ENCODE results near the gene PBOV1.
"Not testable (repeated sequence)": the region's sequence is repeated elsewhere in the genome, so short reads cannot be mapped to it uniquely, and the experiment has no call there.

The PBOV1 gene

DNA sequence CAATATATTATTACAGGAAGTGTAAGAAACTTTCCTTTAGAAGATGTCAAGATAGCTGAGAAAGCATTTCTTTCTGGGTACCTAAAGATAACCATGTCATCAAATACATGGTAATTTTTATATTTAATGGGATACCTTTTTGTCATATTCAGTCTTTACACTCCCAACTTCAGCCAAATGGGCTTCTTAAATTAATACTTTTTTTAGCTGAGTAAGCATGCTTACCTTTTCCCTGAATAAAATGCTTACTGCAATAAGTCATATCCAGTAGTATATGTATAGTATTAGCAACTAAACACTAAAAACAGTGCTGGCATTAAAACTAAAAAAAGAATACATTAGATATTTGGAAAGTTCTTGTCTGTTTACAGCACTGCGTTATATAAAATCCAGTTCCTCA, 17.4 kb upstream of the PBOV1 start:
- DNase-seq, result no peak

DNA sequence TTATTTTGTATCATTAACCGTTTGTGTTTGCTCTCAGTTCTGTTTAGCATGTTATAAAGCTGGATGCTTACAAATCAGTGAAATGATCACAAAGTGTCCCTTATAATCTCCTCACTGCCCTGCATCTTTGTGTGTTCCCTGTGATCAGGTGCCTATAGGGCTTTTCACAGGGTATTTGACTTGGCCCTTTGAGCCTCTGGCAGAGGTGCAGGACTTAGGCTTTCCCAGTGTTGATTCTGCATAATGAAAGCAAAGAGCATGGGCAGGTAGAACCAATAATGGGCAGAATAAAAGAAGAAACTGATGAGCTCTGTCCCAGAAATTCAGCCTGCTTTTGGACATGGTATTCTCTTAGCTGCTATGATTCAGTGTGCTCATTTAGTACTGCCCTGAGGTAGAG, 16.9 kb upstream of the PBOV1 start:
- DNase-seq, result no peak

DNA sequence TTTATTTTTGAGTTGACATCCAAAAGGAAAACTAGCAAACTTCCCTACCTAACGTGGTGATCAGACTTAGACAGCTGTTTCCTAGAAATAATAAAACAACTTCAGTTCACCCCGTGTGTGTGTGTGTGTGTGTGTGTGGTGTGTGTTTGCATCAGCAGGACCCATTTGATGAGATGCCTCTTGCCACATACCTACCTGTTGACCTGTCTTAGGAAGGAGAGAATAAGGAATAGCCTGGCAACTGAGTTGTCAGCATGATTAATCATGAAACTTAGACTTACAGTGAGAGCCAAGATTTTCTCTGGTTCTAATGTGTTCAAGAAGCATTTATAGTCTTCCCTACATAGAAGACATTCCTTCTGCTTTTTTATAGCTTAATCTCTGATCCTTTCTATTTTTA, 16.1 kb upstream of the PBOV1 start:
- no peak for DNase-seq

DNA sequence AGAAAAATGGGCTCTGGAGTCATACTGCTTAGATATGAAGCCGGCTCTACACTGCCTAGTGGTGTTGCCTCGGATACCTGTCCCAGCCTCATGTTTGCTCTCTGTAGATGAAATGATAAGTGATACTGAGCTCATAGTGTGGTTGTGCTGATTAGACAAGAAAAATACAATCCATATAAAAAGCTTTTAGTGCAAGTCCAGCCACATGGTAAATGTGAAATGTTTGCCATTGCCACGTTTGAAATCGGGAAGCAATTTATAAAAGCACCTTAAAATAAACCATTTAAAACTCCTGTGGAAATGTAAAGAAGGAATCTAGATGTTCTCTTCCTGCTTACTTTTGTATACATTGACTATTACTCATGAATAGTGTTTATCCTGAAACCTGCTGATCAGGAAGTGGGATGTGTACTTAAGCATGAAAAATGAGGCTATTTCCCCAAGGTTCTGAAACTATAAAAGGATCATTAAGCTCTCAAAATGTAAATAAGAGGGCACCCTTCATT, 13.1 kb upstream of the PBOV1 start:
- no peak for DNase-seq

DNA sequence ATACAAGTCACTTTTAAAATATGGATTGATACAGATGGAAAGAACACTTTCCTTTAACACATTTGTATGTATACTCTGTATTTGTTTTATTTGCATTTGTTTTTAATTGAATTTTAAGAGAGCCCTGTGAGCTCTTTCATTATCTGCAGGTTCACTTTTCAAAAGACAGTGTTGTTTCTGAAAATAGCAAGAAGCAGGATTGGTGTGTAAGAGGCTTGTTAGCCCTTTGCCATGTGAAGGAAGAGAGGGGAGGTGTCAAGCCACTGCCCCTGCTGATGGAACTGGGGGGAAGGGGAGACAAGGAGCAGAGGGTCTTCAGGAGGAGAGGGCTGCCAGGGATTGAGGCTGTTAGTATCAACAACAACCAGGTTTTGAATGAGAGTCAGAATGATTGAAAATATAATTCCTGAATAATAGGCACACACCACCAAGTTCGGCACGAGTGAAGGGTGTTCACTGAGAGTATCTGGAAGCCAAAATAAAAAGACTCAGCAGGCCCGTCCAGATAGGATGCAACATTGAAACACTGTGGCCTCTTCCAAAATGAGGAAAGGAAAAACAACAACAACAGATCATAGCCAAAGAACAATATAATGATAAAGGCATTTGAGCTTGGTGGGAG, 12.6 kb upstream of the PBOV1 start:
- DNase-seq, result no peak

DNA sequence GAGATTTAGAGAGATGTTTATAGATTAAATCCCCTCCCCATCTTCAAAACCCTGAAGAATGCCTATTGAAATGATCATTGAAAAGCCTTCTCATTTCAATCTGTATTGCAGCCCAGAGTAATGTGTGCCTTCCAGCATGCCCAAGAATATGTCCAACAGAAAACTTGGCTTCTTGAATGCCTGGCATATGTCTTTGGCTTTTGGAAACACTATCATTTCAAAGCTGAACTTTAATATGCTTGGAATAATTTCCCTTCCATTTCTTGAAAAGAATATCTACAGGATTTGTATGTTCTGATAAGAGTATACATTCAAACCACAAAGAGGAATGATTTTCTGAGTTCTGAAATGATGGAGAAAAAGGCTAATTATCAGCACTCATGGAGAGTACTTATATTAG, 11.9 kb upstream of the PBOV1 start:
- no peak for DNase-seq

DNA sequence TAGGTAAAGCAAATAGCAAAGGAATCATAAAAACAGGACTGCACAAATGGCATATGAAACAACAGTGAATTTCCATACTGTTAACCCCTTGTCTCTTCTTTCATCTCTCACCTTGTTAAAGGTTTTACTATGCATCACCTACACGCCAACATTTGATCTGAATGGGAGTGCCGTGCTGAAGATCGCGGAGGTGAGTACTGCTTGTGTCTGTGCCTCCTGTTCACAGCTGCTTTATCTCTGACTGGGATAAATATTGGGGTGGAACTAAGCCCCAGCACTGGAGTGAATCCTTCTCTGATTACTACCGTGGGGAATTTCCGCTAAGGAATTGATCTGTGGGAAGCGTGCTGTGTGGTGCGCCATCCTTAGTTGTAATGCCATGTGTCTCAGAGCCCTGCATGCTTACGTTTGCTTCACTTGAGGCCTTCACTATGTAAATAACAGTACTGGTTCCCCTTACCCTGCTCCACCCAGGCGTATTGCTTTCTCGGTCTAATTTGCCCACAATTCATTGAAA, 11.4 kb upstream of the PBOV1 start:
- no peak for DNase-seq

DNA sequence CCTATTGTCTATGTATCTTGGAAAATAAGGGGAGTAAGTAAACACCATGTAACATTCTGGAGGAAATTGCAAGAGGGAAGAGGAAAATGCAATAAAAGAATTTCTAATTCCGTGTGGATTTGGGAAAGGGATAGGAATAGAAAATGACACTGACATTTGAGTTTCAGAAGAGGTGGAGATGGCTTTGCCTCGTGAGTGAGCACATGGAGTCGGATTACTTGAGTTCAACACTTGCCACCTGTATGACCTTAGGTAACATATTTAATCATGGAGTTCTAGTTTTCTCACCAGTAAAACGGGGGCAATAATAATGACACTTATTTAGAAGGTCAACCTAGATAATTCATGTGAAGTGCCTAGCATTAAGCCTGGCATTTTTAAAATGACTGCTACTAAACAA, 10.8 kb upstream of the PBOV1 start:
- DNase-seq, result no peak

DNA sequence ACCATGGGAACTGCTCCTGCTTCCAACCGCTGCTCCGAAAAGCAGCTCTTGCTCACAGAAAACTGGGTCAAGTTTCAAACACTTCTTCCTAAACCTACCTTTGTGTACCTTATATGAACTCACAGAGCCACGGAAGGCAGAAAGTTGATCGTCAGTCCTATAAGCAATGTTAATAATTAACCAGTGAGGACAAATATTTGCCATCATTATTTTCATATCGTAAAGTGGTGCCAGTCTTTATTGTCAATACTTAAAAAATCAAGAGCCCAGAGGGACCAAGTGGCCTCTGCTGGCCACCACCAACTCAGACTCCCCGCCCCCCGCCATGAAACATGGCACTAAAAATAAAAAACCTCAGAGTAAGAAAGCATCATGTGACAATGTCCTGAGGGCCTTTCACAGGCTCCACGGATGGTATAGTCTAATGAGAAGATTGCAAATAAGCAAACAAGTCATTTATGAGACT, 9.1 kb upstream of the PBOV1 start:
- no peak for DNase-seq

DNA sequence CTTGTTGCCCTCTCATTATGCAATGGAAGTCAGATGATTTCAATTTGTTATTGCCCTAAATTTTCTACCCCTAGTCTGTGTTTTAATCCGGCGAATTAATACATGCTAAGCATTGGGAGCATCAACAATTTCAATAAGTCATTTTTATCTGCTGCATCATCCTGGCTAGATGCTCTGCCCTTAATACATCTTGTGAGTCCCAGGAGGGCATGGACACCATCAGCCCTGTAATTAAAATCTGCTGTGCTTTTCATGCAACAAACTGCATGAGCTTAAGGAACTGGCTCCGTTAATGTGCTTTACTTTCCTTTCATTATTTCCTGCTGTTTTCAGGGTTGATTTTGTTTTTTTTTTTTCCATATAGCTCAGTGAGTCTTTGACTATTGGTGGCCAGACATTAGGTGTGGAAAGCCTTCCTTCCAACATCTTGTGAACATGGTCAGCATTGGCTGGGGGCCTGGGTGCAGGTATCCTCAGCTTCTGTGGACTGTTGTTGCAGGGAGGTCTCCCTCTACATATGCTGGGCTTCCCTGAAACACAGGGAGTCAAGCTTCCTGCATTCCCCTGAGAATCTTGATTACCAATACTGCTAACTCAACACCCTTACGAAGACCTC, 8.5 kb upstream of the PBOV1 start:
- no peak for DNase-seq

DNA sequence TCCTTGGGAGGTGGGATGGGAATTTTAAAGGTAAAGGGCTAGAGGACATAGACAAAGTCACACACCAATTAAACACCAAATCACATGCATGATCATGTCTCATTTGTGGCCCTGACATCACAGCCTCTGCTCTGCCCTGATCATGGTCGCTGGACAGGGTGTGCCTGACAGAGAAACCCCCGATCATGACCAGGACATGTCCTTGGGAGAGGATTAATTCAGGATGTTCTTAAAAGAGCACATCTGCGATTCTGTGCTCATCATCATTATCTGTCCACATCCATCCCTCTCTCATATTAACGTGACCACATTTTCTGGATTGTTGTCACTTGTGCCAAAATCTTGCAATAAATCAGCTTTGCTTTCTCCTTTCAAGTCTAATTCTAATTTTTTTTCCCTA, 7.7 kb upstream of the PBOV1 start:
- DNase-seq, result no peak

DNA sequence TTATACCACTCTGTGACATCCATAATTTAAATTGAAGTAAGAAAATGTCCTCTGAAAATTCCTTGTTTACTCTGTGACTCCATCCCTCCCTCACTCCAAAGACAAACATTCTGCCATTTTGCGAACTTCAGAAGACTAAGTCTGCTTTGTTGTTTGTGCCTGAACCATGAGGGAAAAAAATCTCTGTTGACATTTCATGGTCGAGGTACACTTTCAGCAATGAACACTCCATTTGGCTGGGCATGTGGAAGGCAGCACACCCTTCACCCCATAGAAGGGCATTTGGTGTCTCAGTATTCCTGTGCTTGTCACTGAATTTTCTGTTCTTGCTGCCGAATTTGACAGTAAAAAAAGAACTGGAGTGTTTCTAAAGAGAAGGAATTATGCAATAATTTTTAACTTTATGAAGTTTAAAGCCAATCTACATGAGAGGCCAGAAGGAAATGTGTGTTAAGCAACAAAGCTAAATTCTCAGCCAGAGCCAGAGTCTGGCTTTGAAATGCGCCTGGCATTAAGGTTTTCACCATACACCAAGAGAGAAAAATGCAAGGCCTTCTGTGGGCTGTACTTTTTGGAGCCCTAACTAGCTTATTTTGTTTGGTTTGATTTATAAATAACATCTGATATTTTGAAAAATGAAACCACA, 4.7 kb upstream of the PBOV1 start:
- no peak for DNase-seq

DNA sequence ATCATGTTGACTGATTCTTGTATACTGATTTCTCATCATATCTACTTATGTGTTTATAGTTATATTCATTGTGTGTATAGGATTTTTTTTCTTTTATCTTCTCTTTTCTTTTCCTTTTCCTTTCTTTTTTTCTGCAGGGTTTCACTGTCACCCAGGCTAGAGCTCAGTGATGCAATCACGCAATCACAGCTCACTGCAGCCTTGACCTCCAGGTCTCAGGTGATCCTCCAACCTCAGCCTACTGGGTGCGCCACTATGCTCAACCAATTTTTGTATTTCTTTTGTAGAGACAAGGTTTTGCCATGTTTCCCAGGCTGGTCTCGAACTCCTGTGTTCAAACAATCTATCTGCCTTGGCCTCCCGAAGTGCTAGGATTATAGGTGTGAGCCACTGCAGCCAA, 1.6 kb upstream of the PBOV1 start:
- no peak for DNase-seq

DNA sequence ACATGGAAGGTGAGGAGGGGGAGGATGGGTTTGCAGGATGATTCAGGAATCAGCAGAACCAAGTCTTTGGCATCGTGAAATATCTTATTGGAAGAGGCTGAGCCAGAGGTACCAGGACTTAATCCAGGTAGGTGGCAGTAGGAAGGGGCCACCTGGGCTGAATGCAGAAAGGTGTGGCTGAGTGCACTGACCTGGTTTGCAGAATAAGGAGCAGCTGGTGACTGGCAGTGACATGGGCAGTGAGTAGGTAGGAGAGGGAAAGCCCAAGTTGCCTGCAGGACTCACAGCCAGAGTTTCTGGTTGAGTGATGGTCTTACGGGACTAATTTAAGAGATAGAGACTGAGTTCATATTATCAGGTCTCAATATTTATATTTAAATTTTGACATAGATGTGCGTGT, 1.1 kb upstream of the PBOV1 start:
- DNase-seq, result no peak

DNA sequence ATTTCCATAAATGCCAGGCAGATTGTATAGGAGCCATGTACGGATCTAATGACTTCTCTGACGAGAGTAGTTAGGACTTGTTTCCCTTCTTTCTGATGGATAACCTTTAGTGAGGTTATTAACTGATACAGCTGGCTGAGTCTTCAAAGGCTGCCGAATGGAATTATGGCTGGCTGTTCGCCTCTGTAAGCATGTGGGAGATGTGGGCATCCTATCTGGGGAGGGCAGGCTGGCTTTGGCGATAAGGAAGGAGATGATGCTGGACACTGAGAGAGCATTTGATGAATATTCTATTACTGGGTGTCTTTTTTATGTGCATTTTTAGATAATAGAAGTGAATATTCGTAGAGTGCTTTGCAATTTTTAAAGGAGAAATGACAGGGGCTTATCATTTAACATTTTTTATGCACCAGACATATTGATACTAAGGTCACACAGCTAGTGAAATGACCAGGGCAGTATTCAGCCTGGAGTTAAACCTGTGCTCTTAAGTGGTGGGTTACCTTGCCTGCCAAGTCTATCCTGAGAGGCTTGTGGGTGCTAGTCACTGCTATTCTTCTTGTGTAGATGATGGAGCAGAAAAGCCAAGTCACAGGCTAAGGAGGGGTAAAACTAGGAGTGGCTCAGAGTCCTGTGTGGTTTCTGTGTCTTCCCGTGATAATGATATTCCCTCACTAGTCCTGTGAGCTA, 3.1 kb downstream of the PBOV1 start:
- no peak for DNase-seq

DNA sequence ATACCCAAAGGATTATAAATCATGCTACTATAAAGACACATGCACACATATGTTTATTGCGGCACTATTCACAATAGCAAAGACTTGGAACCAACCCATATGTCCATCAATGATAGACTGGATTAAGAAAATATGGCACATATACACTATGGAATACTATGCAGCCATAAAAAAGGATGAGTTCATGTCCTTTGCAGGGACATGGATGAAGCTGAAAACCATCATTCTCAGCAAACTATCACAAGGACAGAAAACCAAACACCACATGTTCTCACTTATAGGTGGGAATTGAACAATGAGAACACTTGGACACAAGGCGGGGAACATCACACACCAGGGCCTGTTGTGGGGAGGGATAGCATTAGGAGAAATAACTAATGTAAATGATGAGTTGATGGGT, 5.8 kb downstream of the PBOV1 start:
- not testable (repeated sequence) for DNase-seq

DNA sequence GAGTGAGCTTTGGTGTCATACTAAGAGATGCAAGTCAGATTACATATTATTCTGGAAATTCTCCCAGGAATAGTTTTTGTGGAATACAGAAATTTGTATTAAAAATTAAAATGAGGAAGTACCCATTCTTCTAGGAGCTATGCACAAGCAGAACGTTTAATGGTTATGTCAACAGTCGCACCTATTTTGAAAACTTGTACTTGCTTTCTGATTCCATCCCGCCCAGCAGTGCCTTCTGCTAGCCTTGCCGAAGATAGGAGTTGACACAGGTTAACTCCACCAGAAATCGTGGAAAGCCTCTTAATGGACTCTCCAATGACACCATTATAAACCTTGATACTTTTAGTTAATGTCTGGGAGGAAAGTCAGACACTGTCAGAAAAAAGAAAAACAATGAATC, 6.7 kb downstream of the PBOV1 start:
- DNase-seq, result no peak

DNA sequence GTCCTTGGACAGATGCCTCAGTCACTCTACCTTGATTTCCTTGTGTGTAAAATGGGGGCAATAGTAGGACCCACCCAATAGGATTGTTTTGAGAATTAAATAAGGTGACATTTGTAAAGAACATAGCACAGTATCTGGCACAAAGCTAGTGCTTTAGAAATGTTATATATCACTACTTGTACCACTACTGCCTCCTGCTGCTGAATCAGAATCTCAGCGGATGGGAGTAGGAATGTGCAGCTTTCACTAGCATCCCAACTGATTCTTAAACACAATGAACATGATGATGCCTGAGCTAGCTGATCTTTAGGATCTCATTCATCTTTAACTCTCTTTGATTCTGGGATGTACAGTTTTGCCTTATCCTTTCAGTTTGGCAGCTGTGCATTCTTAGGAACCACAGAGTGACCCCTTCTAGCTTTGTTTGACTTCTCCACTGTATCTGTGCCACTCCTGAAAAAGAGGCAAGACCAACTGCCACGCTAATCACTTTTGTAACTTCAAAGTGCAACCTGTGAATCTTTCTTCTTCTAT, 7.2 kb downstream of the PBOV1 start:
- no peak for DNase-seq

DNA sequence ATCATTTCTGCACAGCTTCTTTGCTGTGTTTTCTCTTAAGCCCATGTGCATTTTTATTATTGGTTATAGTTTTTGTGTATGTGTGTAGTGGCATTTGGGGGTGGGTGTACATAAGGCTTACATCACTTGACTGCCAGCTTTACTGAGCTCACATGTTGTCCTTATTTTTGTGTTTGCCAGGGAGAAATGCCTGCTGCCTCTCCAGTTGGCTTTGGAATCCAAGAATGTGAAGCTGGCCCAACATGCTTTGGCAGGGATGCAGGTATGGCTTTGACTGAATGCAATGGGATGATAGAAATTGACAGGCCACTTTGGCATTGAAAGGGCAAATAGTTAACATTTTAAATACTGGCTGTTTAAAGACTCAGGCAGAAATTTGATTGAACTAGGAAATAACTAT, 11.4 kb downstream of the PBOV1 start:
- DNase-seq, result no peak

DNA sequence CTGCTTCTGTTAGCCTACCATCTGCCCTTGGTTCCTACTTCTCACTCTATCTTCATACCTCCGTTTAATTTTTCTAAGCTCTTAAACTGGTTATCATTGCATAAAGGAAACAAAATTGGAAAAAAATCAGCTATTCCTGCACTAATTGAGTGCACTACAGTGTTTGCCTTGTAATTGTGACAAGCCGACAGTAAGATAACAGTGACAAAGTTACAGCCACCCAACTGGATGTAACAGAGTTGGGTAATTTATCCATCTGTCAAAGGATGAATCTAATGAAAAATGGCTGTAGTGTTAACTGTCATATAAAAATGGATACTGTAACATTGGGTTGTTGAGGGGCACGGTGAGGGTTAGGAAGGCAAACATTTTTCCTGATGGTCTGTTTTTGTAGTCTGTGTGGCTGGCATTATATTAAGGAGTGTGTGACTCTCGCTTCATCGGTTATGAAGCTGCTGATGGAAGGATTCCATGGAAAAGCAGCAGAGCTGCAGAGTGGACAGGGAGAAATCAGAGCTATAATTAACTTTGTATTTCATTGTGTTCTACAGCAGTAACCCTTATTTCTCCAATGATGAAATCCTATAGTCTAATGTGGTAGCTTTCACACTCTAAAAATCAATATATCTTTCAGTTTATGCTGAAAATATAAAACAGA, 12.7 kb downstream of the PBOV1 start:
- DNase-seq, result peak; percentile 36

DNA sequence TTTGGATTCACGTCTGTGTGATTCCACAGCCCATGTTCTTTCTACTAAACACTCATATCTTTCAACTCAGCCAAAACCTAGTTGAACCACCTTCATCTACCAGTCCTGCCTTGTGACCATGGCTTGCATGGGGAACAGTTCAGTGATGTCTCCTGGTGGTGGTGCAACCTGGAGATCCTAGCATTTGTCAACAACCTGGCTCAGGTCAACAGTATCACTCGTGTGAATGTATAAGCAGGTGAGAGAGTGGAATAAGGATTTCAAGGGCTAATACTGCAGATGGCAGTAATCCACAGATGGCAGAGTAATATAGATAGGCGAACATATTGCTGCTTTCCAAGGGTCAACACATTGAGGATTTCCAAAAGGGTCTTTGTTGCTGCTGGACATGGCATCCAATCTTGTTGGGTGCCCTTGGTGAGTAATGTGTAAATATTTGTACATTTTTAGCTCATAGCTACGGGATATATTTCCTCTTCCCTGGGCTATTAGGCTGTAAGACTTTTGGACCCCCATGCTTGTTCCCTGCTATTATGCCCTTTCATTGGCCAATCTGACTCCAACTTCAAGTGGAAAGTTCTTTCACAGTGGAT, 13.4 kb downstream of the PBOV1 start:
- no peak for DNase-seq

DNA sequence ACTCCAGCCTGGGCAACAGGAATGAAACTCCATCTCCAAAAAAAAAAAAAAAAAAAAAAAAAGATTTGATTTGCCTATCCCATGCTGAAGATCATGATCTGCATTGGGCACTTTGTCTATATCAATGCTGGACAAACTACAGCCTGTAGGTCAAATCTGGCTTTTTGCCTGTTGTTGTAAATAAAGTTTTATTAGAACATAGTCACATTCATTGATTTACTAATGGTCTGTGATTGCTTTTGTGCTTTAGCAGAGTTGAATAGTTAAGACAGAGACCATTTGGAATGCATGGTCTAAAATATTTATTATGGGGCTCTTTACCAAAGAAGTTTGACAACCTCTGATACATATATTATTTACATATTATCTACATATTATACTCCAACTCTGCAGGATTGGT, 14.0 kb downstream of the PBOV1 start:
- DNase-seq, result no peak

All from NCI-H1694 treated with DMSO at 0.1 percent for 48 hours (cell line).